Vagina (tissue), 2 donors: ENCODE results near the gene ATG4B.

Experiments used
- CTCF ChIP-seq, 3 experiments: fragments of 450-650 bp in 2 of 3; fragments of 200-600 bp in 1 of 3; sonication (generic) in 1 of 3; IDR thresholded peaks; one replicate each; pipeline ENCODE4 v1.5.1; 2017 to 2019; ENCODE audit warnings: antibody characterized with exemption in 3 of 3, mild to moderate bottlenecking in 2 of 3, moderate library complexity in 2 of 3
- POLR2A ChIP-seq, 2 donors: fragments of 450-650 bp; IDR thresholded peaks; one replicate each; pipeline ENCODE4 v1.6.1; 2017; ENCODE audit warnings: antibody characterized with exemption in 2 of 2, mild to moderate bottlenecking in 2 of 2, moderate library complexity in 2 of 2

GRCh38 chr2:241606186-241606585, 31.3 kb upstream of the ATG4B start:
- no peak for TF ChIP-seq CTCF (IDR thresholded peaks at IDR 0.05)
- TF ChIP-seq POLR2A (IDR thresholded peaks at IDR 0.05), result no peak
